Loucy (cell line): ENCODE results near the gene TMEM233.
"Not testable (repeated sequence)": the region's sequence is repeated elsewhere in the genome, so short reads cannot be mapped to it uniquely, and the experiment has no call there.

Experiments used
- H2AFZ ChIP-seq: fragments of 200-600 bp; sonication (generic); 2 replicates; pipeline ENCODE4 v1.6.0; 2016; ENCODE audit warnings: antibody characterized with exemption, mild to moderate bottlenecking, low read length, moderate library complexity
- H3F3A ChIP-seq: fragments of 200-600 bp; 2 replicates; pipeline ENCODE4 v1.6.0; 2016; ENCODE audit warnings: antibody characterized with exemption, low read depth, mild to moderate bottlenecking
- H3K27me3 ChIP-seq: fragments of 200-600 bp; sonication (generic); 2 replicates; pipeline ENCODE4 v1.6.1; 2014; ENCODE audit warnings: low read length, mild to moderate bottlenecking; ENCODE audit not compliant: insufficient read depth, poor library complexity, severe bottlenecking
- H3K36me3 ChIP-seq: fragments of 200-600 bp; sonication (generic); 2 replicates; pipeline ENCODE4 v1.6.1; 2016; ENCODE audit warnings: low read length; ENCODE audit not compliant: insufficient read depth
- H3K4me1 ChIP-seq: fragments of 200-600 bp; sonication (generic); 2 replicates; pipeline ENCODE4 v1.5.1; 2014; ENCODE audit warnings: low read length, mild to moderate bottlenecking; ENCODE audit not compliant: insufficient read depth, poor library complexity, severe bottlenecking
- H3K4me2 ChIP-seq: fragments of 200-600 bp; sonication (generic); 2 replicates; pipeline ENCODE4 v1.6.0; 2014; ENCODE audit warnings: antibody characterized with exemption, low read length, low read depth, mild to moderate bottlenecking; ENCODE audit not compliant: poor library complexity, severe bottlenecking
- H3K4me3 ChIP-seq: fragments of 200-600 bp; sonication (generic); 2 replicates; pipeline ENCODE4 v1.5.1; 2014; ENCODE audit warnings: low read length, mild to moderate bottlenecking, mixed read lengths; ENCODE audit not compliant: poor library complexity, severe bottlenecking
- H3K79me2 ChIP-seq: fragments of 200-600 bp; sonication (generic); 2 replicates; pipeline ENCODE4 v1.6.1; 2014; ENCODE audit warnings: low read length; ENCODE audit not compliant: insufficient read depth
- H3K9ac ChIP-seq: fragments of 200-600 bp; sonication (generic); 2 replicates; pipeline ENCODE4 v1.6.0; 2014; ENCODE audit warnings: mild to moderate bottlenecking, low read depth, low read length, moderate library complexity; ENCODE audit not compliant: poor library complexity, severe bottlenecking
- H3K9me2 ChIP-seq: fragments of 200-600 bp; sonication (generic); replicated peaks from 2 replicates; pipeline ENCODE4 v1.6.1; 2016; ENCODE audit warnings: low read depth, low read length, mixed read lengths
- H3K9me3 ChIP-seq: fragments of 200-600 bp; sonication (generic); 2 replicates; pipeline ENCODE4 v1.6.1; 2014; ENCODE audit warnings: mild to moderate bottlenecking, antibody characterized with exemption, low read length, low read depth; ENCODE audit not compliant: insufficient read depth
- H4K20me1 ChIP-seq: fragments of 200-600 bp; sonication (generic); 2 replicates; pipeline ENCODE4 v1.6.0; 2014; ENCODE audit warnings: antibody characterized with exemption, low read length, mild to moderate bottlenecking; ENCODE audit not compliant: insufficient read depth, poor library complexity, severe bottlenecking
- CTCF ChIP-seq: fragments of 200-600 bp; sonication (generic); conservative IDR thresholded peaks from 2 replicates; pipeline ENCODE4 v1.5.1; 2014; ENCODE audit warnings: mild to moderate bottlenecking, antibody characterized with exemption, low read length
- EZH2phosphoT487 ChIP-seq: fragments of 200-600 bp; IDR thresholded peaks from 2 replicates; pipeline ENCODE4 v1.6.1; 2018; ENCODE audit warnings: antibody characterized with exemption, mild to moderate bottlenecking, moderate library complexity, borderline replicate concordance

TMEM233 gene

GRCh38 chr12:119615518-119616475 is 22.2 kb downstream of the TMEM233 start:
- Histone ChIP-seq H3K4me3 (no peak overlapping the region), H3K79me2 (no peaks in the 10 kb centered on the region), H3K9ac (no peak overlapping the region), H3F3A (no peaks in the 10 kb centered on the region), H4K20me1 (no peaks in the 10 kb centered on the region), H3K9me3 (no peaks in the 10 kb centered on the region; the same call in 1 of the 2 replicates), H3K9me2 (no peaks in the 10 kb centered on the region), H3K4me1 (no peaks in the 10 kb centered on the region), H3K4me2 (no peak overlapping the region), H3K27me3 (no peaks in the 10 kb centered on the region), H2AFZ (no peak overlapping the region), H3K36me3 (no peaks in the 10 kb centered on the region)
- TF ChIP-seq CTCF (no peak), EZH2phosphoT487 (no peak)

DNA sequence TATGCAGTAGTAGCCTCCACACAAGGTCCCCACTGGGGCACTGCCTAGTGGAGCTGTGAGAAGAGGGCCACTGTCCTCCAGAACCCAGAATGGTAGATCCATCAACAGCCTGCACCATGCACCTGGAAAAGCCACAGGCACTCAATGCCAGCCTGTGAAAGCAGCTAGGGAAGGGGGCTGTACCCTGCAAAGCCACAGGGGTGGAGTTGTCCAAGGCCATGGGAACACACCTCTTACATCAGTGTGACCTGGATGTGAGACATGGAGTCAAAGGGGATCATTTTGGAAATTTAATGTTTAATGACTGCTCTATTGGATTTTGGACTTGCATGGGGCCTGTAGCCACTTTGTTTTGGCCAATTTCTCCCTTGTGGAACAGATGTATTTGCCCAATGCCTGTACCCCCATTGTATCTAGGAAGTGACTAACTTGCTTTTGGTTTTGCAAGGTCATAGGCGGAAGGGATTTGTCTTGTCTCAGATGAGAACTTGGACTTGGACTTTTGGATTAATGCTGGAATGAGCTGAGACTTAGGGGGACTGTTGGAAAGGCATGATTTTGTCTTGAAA is 24.8 kb downstream of the TMEM233 start:
- not testable (repeated sequence) for H3K27me3 ChIP-seq, H3F3A ChIP-seq, H3K4me2 ChIP-seq, H4K20me1 ChIP-seq, H3K4me1 ChIP-seq, H3K9ac ChIP-seq, H3K36me3 ChIP-seq, H3K4me3 ChIP-seq, H3K9me3 ChIP-seq, H2AFZ ChIP-seq, H3K9me2 ChIP-seq, H3K79me2 ChIP-seq

- Histone ChIP-seq H3K9me3 (no peaks in the 10 kb centered on the region; the same call in 1 of the 2 replicates), H3F3A (no peaks in the 10 kb centered on the region), H4K20me1 (no peaks in the 10 kb centered on the region), H3K9me2 (no peaks in the 10 kb centered on the region), H3K4me2 (no peak overlapping the region), H3K79me2 (no peaks in the 10 kb centered on the region), H3K4me1 (no peaks in the 10 kb centered on the region), H3K4me3 (no peak overlapping the region), H3K27me3 (no peaks in the 10 kb centered on the region), H2AFZ (no peak overlapping the region), H3K9ac (no peak overlapping the region), H3K36me3 (no peaks in the 10 kb centered on the region)
- TF ChIP-seq EZH2phosphoT487 (no peak), CTCF (no peak)
Measured at GRCh38 chr12:119620490-119620889, 26.9 kb downstream of the TMEM233 start.
